Right renal cortex interstitium (tissue), 3 donors: ENCODE data around the gene AIDA. TPM values are rescaled to one million over a fixed set of nuclear protein-coding genes. Genes with fewer than 3 reads are reported as not detected.
A peak's percentile ranks its signal among the peaks of the same experiment; 100 is the strongest.
"Not testable (repeated sequence)": the region's sequence is repeated elsewhere in the genome, so short reads cannot be mapped to it uniquely, and the experiment has no call there.

Experiments
- DNase-seq, 3 donors: peaks; one replicate each; pipeline ENCODE4 v3.0.0-alpha.2; 2013; ENCODE audit warnings: low read depth in 3 of 3, low spot score in 2 of 3
- polyA plus RNA-seq, 3 donors: library from polyadenylated mRNA; unstranded; fragments of 120-200 nt; gene quantifications; one replicate each; pipeline ENCODE4 v1.2.1, GENCODE V29; 2013; ENCODE audit not compliant: insufficient read length in 3 of 3

AIDA gene
- polyA plus RNA-seq, 3 donors: 73.9 to 76.5 (median 75.0) TPM

DNA sequence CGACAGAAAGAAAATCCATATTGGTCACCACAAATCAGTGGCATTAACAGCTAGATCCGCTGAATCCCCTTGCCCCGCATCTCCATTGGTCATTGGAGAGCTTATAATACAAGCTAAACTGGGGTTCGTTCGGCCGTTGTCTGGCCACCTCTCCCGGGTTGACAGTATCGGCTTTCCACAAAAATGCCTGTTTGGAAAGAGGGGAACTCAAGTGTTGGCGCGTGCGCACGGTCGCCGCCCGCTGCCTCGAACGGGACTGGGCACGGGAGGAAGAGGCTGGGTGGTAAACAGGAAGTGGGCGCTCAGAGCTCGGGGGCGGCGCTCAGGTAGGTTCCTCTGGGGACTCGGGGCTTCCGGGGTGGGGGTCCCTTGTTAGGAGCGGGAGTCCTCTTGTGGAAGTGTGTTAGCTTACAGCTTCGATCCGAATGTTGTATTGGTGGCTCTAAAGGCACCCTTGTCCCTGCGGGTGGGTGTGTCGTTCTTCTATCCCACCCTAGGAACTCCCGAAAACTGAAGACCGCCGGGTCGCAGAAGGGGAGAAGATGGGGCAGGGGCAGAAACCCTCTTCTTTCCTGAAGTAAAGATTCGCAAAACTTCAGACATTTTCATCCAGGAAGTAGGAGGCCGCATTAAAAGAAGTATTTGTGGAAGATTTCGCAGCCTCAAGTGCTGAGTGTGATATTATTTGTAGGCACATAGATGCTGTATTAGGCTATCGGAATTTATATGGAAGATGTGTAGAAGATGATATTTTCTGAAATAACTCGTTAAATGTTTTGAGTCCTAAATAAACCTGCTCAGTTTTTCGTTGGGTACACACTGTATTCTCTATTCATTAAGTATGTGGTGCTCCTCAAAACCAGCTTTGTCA is 1.0 kb upstream of the AIDA start:
- peak; percentile 85 to 92 (median 92) for DNase-seq

DNA sequence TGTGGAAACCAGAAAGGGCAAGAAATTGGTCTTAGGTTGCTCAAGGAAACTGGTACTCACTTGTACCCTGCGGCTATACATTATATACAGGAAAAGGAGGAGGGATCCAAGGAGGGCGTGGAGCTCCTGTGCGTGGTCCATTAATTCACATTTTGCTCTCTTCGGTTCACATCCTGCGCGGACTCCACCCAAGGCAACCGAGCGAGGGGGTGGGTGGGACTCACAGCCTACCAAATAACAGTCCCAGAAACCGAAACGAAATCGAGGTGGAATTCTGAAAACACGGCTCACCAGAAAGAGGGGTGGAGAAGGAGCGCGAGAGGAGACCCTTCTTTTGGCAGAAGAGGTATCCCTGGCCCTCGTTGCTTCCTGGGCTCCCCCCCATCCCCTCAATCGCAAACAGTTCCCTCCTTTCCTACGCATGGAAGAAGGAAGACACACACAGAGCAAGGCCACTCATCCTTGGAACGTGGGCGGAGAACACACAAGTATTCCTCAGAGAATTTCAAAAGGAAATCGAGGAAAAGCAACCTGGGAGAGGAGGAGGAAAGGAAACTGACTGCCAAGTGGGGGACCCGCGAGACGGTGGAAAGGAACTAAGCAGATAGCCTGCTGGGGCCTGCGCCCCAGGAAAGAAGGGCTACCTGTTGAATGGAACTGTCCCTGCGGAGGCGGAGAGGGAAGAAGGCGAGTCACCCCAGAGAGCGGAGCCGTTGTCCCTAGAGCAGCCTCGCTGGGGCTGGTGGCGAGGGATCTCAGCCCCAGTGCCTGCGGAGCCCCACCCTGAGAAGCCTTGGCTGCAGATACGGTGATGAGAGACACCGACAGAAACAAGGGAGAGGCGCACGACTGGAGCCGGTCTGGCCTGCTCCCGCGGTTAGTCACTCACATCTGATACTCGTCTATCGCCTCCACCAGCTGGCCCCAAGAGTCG is 705 bp downstream of the AIDA start:
- DNase-seq: peak; percentile 25 to 37 (median 27)

DNA sequence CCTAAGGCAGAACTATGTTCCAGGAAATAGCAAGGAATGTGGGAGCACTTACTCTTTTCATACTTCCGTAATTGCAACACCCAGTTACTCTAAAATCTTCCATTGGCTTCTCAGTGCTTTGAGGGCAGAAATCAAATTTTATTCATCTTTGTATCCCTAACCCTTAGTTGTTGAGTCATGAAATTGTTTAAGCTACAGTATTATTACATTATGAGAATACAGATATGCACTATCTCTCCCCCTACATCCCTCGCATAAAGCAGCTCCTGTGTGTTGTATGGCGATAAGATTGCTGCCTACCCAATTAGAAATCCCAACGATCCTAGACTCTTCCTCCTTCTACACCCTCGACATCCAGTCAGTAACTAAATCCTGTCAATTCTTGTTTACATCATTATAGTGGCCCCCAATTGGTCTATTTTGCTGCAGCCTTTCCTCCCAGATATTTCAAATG is 2.6 kb downstream of the AIDA start:
- DNase-seq: no peak

DNA sequence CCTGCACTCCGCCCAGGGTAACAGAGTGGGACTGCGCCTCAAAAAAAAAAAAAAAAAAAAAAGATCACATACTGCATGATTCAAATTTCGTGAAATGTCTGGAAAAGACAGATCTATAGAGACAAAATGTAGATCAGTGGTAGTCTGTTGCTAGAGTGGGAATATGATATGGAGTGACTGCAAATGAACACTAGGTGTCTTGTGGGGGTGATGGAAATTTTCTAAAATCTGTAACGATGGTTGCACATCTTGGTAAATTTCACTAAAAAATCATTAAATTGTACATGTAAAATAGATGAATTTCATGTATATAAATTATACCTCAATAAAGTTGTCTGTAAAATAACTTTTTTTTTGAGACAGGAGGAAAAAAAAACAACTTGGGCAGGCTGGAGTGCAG is 5.5 kb downstream of the AIDA start:
- no peak for DNase-seq

DNA sequence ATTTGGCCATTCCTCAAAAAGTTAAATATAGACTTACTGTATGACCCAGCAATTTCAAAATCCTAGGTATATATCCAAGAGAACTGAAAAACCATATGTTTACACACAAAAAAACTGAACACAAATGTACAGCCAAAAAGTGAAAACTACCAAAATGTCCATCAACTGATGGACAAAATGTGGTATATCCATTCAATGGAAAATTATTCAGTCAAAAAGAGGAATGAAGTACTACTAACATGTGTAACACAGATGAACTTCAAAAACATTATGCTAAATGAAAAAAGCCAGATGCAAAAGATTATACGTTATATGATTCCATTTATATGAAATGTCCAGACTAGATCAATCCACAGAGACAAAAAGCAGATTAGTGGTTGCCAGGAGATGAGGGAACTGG is 8.0 kb downstream of the AIDA start:
- no peak for DNase-seq

DNA sequence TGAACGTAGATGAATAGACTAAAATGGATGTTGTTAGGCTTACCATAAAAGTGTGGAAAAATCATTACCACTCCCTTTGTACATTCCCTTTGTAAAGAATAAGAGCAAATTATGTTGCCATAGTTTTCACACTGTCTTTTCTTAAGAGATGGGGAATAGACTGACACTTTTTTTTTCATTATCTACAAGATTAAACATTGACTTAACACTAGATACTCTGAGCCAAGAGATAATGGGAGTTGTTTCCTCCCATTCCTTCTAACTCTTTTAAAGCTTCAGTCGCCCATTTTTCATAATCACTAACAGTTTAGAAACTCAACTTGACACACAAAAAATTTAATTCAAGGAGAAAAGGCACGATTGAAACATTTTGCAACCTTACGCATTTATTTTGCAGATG is 10.1 kb downstream of the AIDA start:
- DNase-seq: no peak

DNA sequence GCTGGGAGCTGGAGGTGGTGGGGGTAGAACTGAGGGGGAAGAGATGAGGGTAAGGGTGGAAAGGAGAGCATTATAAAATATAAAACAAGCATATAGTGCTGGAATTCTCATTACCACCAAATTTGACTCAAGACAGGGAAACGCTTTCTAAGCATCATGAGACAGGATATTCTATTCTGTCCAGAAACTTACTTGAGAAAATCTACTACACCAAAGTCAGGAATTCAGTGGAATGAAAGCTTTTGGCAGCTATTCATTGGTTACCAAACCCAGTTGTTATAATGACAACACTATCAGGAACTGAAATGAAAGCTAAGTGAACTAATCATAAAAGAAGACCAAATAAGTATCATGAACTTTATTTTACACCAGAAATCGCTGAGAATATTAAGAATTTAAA is 14.5 kb downstream of the AIDA start:
- no peak for DNase-seq

DNA sequence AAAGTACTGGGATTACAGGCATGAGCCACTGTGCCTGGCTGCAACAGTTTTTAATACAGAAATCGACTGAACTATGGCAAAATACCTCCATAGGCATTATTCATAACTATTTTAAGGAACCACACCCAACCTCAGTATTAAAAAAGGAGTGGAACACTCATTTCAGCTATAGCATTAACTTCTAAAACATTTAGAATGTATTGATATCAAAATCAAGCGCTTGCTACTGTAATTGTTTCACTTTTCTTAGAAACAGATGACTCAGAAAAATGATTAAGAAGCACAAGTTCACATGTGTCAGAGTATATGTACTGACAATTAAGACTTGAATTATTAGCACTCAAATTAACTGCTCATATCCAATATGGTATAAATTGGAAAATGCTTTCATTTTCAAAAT is 15.1 kb downstream of the AIDA start:
- DNase-seq: no peak

DNA sequence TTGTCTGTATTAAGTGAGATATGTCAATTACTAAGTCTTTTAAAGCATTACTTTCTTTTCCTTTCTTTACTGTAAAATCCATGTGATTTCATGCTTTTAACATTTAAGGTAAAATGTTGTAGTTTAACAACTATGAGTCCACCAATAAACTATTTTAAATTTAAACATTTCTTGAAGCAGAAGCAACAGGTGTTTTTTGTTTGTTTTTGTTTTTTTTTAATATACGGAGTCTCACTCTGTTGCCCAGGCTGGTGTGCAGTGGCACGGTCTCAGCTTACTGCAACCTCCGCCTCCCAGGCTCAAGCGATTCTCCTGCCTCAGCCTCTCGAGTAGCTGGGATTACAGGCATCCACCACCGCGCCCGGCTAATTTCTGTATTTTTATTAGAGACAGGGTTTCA is 15.6 kb downstream of the AIDA start:
- DNase-seq: no peak

DNA sequence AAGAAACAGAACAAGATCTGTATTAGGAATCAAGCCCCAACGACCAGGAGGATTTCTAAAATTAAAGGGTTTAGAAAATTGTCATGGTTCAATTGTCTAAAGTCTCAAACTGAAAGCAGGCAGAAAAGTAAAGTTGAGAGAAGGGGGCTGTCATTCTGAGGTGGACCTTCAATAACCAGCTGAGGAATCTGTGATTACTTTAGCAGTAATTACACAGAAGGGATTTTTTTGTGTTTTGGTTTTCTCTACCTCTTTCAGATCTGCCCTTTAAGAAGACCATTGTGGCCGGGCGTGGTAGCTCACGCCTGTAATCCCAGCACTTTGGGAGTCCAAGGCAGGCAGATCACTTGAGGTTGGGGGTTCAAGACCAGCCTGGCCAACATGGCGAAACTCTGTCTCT is 17.4 kb downstream of the AIDA start:
- DNase-seq: no peak

DNA sequence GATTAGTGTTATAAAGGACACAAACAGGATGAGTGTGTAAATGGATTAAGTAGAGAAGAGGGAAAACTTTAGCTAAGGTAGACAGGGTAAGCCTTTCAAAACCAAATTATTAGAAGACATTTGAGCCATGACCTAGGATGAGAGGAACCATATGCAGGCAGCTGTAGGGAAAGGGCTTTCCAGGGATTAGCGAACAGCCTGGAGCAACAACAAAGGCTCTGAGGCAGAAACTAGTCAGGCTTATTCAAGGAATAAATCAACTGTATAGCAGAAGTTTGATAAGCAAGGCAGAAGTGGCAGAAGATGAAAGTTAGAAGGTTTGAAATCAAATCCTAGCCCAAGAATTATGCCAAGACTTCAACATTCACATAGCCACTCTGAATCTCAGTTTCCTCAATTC is 21.3 kb downstream of the AIDA start:
- DNase-seq: no peak

DNA sequence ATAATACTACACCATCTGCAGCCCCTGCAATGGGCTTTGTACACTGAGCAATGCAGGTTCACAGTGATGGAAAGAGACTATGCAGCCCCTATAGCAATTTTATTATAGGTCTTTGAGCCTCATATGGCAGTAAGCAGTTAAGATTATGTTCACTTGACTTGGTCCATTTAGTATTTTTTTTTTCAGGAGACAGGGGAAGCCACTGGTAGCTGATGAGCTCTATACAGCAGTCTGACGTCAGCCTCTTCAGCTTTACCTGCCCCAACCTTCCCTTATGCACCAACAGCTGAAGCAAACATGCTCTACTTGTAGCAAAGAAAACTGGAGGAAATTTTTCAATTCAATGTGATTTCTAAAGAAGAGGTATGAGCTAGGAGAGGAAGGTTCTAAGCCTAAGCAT is 32.2 kb downstream of the AIDA start:
- no peak for DNase-seq

DNA sequence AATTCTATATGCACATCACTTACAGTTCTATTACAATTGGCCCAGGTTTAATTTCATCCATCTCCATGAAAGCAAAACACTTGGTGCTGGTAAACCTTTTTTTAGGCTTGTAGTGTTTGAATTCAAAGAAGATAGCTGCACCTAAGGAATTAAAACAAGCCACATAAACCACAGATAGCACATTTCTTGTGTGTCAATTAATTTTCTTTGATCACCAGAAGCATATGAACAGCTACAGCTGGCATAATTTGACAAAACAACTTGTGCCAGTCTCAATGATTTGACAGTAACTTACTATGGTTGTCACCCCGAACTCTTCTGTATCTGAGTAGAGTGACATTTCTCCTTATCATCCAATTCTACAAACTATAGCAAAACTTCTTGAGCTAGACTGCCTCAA is 42.2 kb downstream of the AIDA start:
- no peak for DNase-seq

DNA sequence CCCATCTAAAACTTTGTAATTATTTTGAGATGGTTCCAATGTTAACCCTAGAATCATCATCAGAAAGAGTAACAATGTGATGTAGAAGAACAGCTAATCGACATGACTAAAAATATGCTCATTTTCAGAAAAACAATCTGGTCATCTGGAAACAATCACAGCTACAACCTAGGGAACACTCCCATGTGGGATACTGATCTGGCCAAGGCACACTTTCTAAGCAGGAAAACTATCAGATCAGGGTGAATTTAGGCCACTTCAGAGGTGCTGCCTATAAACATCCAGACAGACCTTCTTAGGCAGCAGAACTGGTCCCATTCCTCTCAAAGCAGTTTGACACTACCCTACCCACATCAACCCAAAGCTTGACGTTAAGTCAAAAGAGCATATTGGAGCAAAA is 43.2 kb downstream of the AIDA start:
- DNase-seq: not testable (repeated sequence)

DNA sequence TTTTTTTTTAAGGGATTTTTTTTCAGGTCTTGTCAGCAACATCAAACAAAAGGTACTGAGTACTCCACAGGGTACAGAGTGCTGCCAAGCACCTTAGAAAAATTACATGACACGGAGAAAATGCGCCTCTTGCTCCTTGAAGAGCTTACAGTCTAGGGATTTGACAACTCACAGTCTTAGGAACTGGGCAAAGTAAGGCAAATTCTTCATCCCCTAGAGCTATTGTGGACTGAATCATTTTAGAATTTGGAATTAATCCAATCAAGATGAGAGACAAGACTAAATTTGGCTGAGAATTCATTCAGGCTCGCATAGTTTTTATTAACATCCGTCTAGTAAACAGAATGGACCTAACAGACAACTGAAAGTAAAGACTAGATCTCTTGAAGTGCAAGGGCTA is 44.1 kb downstream of the AIDA start:
- not testable (repeated sequence) for DNase-seq

DNA sequence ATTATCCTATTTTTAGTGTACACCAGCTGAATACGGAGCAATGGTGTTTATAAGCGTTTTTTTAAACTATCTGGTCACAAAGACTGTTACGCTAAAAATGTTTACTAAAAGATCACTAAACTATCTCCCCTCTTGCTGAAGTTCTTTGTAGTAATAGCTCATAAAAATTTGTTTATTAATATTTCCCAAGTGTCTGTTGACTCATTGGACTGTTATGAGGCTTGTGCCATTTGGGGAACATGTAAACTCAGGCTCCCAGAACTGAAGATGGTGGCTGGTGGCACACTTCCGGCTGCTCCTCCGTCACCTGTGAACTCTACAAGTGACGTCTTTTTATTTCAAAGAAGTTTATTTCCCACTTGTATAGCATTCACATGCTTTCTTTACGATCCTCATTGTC is 46.3 kb downstream of the AIDA start:
- DNase-seq: no peak

DNA sequence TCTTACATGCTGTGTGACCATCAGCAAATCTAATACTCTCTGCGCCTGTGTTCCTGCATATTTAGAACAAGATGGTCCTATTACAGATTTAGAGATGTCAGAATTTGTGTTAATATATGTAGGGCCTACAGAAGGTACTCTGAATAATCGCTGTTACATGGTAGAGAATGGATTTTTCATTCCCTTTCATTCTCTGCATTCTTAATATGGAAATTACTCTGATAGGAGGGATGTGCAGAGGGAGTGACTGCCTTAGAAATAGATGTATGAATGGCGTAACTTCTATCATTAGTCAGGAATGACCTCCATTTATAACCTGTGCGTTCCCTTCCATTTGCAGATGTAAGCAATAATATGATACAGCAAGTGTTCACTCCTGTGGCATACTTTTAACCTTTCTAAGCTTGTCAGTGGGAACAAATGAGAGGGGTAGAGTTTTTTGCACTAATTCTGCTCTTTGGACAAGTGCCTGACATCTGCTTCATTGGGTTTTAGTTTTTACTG is 48.8 kb downstream of the AIDA start:
- no peak for DNase-seq

DNA sequence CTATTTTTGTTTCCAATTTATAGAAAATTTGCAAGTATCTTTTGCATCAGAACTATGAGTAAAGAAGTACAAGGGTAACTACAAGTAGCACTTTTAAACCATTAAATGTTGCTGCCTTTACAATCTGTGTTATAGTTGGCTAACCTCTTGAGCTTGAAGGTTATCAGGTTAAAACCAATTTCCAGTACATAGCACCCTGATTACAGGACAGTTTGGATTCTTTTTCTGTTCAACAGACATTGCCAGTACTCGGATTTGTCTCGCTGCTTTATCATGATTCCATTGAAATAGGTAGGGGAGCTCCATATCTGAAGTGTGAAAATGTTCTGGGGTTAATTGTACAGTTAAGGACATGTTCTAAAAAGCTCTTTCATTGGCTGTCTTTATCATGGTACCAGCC is 54.4 kb downstream of the AIDA start:
- DNase-seq: no peak

DNA sequence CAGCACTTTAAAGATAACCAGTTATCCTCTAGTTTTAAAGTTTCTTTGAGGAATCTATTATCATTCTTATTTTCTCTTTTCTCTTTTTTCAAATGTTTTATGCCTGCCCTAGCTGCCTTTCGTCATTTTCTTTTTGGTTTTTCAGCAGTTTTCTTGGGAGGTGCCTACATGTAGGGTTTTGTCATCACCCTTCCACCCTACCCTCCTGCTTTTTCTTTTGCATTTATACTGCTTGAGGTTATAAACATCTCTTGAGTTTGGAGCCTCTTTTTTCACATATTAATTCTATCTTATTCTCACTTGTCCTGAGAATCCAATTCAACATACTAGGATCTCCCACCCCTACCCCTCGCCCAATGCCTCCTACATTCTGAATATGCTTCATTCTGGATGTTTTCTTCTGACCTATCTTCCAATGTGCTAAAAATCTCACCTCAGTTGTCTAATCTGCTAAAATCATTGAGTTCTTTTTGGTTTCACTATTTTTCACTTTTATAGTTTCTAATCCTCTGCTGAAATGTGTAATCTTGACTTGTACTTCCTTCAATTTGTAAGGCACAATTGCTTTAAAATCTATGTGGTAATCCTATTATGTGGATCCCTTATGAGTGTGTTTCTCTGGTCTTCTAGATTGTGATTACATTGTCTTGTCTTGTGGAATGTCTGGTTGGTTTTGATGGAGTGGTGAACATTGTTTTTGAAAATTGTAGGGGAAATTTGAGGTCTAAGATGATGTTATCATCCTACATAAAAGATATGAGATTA is 55.7 kb downstream of the AIDA start:
- no peak for DNase-seq

DNA sequence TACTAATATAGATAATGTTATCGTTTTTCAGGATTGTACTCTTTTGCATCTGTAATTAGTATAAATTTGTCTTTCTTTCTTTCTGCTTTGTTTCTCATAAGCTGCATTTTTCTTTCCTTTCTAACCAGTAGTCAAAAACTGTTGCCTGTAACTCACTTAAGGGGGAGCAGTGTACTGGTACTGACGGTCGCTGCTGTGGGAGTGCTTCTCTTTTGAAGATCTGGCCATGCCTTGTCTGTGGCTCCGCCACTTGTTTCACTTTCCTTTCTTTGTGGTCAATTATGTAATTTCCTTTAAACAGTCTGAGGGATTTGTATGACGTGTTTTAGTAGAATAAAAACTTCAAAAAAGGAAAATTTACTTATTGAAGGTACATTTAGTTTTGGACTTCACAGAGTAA is 57.4 kb downstream of the AIDA start:
- no peak for DNase-seq
